ENCODE measurements around the gene TAOK3. TPM values are rescaled to one million over a fixed set of nuclear protein-coding genes. Genes with fewer than 3 reads are reported as not detected.
"Not testable (repeated sequence)": the region's sequence is repeated elsewhere in the genome, so short reads cannot be mapped to it uniquely, and the experiment has no call there.

TAOK3 gene
- total RNA-seq, 1 donor from 2014 or later, result 39.3 TPM

GRCh38 chr12:118354903-118355302 lies 17.8 kb downstream of the TAOK3 start:
- Histone ChIP-seq H3K36me3 (no peaks in the 10 kb centered on the region), H3K4me1 (peaks cover 0 to 2% of the 10 kb centered on the region in 2 donors), H3K4me3 (no peak overlapping the region), H3K27me3 (no peaks in the 10 kb centered on the region), H3K27ac (no peak overlapping the region), H3K9me3 (no peaks in the 10 kb centered on the region)
- no peak for TF ChIP-seq CTCF (IDR thresholded peaks at IDR 0.05)
- intact Hi-C loops (cut with DNase I), result no loop called here
- no peak for DNase-seq (ENCODE audit: low spot score in 2 of 2)

- H3K9me3 ChIP-seq; H3K36me3 ChIP-seq; H3K4me1 ChIP-seq; H3K27me3 ChIP-seq; intact Hi-C loops (cut with DNase I); H3K4me3 ChIP-seq; H3K27ac ChIP-seq; DNase-seq (ENCODE audit: low spot score in 2 of 2): not testable (repeated sequence)
Observed at GRCh38 chr12:118354503-118354902, 18.2 kb downstream of the TAOK3 start.

GRCh38 chr12:118353721-118354120 lies 19.0 kb downstream of the TAOK3 start:
- H3K9me3 ChIP-seq, result no peaks in the 10 kb centered on the region
- intact Hi-C loops (cut with DNase I), result no loop called here
- TF ChIP-seq CTCF (IDR thresholded peaks at IDR 0.05), result no peak
- no peak for DNase-seq (ENCODE audit: low spot score in 2 of 2)
- no peaks in the 10 kb centered on the region for H3K27me3 ChIP-seq
- peaks cover 0 to 2% of the 10 kb centered on the region in 2 donors for H3K4me1 ChIP-seq
- no peak overlapping the region for H3K27ac ChIP-seq
- no peaks in the 10 kb centered on the region for H3K36me3 ChIP-seq
- no peak overlapping the region for H3K4me3 ChIP-seq

GRCh38 chr12:118350908-118351559 lies 21.7 kb downstream of the TAOK3 start:
- TF ChIP-seq CTCF (IDR thresholded peaks at IDR 0.05), result no peak
- Histone ChIP-seq H3K4me1 (no peaks in the 10 kb centered on the region), H3K9me3 (no peaks in the 10 kb centered on the region), H3K27me3 (no peaks in the 10 kb centered on the region), H3K36me3 (no peaks in the 10 kb centered on the region), H3K27ac (no peak overlapping the region), H3K4me3 (no peak overlapping the region)
- DNase-seq (ENCODE audit: low spot score in 2 of 2), result no peak
- intact Hi-C loops (cut with DNase I), result no loop called here

- no peaks in the 10 kb centered on the region for H3K27me3 ChIP-seq
- no peaks in the 10 kb centered on the region for H3K36me3 ChIP-seq
- intact Hi-C loops (cut with DNase I), result no loop called here
- DNase-seq (ENCODE audit: low spot score in 2 of 2), result no peak
- H3K4me3 ChIP-seq, result no peak overlapping the region
- H3K27ac ChIP-seq, result no peak overlapping the region
- no peaks in the 10 kb centered on the region for H3K4me1 ChIP-seq
- no peaks in the 10 kb centered on the region for H3K9me3 ChIP-seq
- no peak for TF ChIP-seq CTCF (IDR thresholded peaks at IDR 0.05)
Observed at GRCh38 chr12:118347916-118348315, 24.8 kb downstream of the TAOK3 start.

GRCh38 chr12:118346895-118347294 lies 25.8 kb downstream of the TAOK3 start:
- Histone ChIP-seq H3K36me3 (no peaks in the 10 kb centered on the region), H3K27ac (no peak overlapping the region), H3K27me3 (no peaks in the 10 kb centered on the region), H3K4me1 (no peaks in the 10 kb centered on the region), H3K9me3 (no peaks in the 10 kb centered on the region), H3K4me3 (no peak overlapping the region)
- no peak for TF ChIP-seq CTCF (IDR thresholded peaks at IDR 0.05)
- intact Hi-C loops (cut with DNase I), result no loop called here
- DNase-seq (ENCODE audit: low spot score in 2 of 2), result no peak

Data from ascending aorta (tissue), 2 donors.